K562 (cell line): ENCODE measurements around the gene ARHGAP26. TPM values are rescaled to one million over a fixed set of nuclear protein-coding genes. Genes with fewer than 3 reads are reported as not detected.

Experiments used
- ATAC-seq: fragments of 200-7000 bp; cut with Tn5 transposase; 3 replicates; pipeline ENCODE4 v1.9.1; 2020; ENCODE audit warnings: moderate library complexity
- BruUV-seq: library from RNA; stranded (reverse); fragments of 400-500 nt; replicated peaks from 2 replicates; lab custom pipeline; 2021; lab: Mats Ljungman, UMichigan
- CTCF ChIA-PET: fragments of 300-600 bp; formaldehyde crosslinking; extraction: SDS; loops from one replicate; lab custom pipeline; 2021; ENCODE audit warnings: low intra/inter-chr PET ratio; lab: Yijun Ruan, JAX
- POLR2A ChIA-PET: fragments of 300-600, 350-650 bp; sonication (Branson Sonifier 250); formaldehyde crosslinking; extraction: SDS; loops from one replicate; lab custom pipeline; 2021; ENCODE audit warnings: antibody characterized with exemption, inconsistent platforms; lab: Yijun Ruan, JAX
- DNase-seq, 4 experiments: peaks; one replicate each; pipeline versions ENCODE4 v3.0.0 to v3.0.0-alpha.2; 2011 to 2018; ENCODE audit warnings: low spot score in 3 of 4, mixed read lengths in 3 of 4; ENCODE audit errors: extremely low read depth in 1 of 4
- FAIRE-seq: peaks from 2 replicates; lab custom pipeline; 2011; peaks lifted over from hg19 to GRCh38; lab: Jason Lieb, UNC
- H2AFZ ChIP-seq: 2 replicates; pipeline ENCODE4 v1.6.0; 2011; ENCODE audit warnings: low read depth, low read length, control low read depth, inconsistent platforms
- H3K27ac ChIP-seq: fragments of 200-600 bp; 3 replicates; pipeline ENCODE4 v1.8.0; 2011; ENCODE audit warnings: low read depth, mild to moderate bottlenecking, control low read depth, inconsistent platforms, low read length, moderate library complexity, mixed read lengths; ENCODE audit errors: extremely low read depth
- H3K27me3 ChIP-seq, 2 experiments: fragments of 300-600 bp in 1 of 2; 2 replicates in 1 of 2; 3 replicates in 1 of 2; pipeline versions ENCODE4 v1.6.0 to v1.8.0; 2011; ENCODE audit warnings: inconsistent platforms in 2 of 2, low read length in 2 of 2, mild to moderate bottlenecking in 1 of 2, mixed read lengths in 1 of 2, moderate library complexity in 1 of 2; ENCODE audit not compliant: control insufficient read depth in 2 of 2, insufficient read depth in 2 of 2
- H3K36me3 ChIP-seq: fragments of 300-600 bp; 3 replicates; pipeline ENCODE4 v1.8.0; 2011; ENCODE audit warnings: mild to moderate bottlenecking, low read length, inconsistent platforms; ENCODE audit not compliant: control insufficient read depth, insufficient read depth
- H3K4me1 ChIP-seq, 2 experiments: fragments of 200-600 bp in 1 of 2; replicated peaks in 1 of 2; 2 replicates in 1 of 2; 3 replicates in 1 of 2; pipeline versions ENCODE4 v1.5.1 to v1.8.0; 2011; ENCODE audit warnings: inconsistent platforms in 2 of 2, low read length in 2 of 2, mild to moderate bottlenecking in 1 of 2, mixed read lengths in 1 of 2, moderate library complexity in 1 of 2; ENCODE audit not compliant: control insufficient read depth in 2 of 2, insufficient read depth in 2 of 2
- H3K4me2 ChIP-seq: 2 replicates; pipeline ENCODE4 v1.6.1; 2011; ENCODE audit warnings: low read length, control low read depth, inconsistent platforms, mixed read lengths; ENCODE audit not compliant: insufficient read depth
- H3K4me3 ChIP-seq: fragments of 200-600 bp; sonication (generic), shearing (Covaris generic); 2 replicates; pipeline ENCODE4 v1.5.1; 2016; ENCODE audit warnings: control low read depth, inconsistent platforms
- H3K79me2 ChIP-seq: fragments of 200-600 bp; 3 replicates; pipeline ENCODE4 v1.8.0; 2011; ENCODE audit warnings: low read length, inconsistent platforms; ENCODE audit not compliant: control insufficient read depth, insufficient read depth
- H3K9ac ChIP-seq, 2 experiments: 2 replicates each; pipeline versions ENCODE4 v1.6.0 to v1.6.1; 2011; ENCODE audit warnings: low read depth in 2 of 2, low read length in 2 of 2, control low read depth in 1 of 2, inconsistent platforms in 1 of 2, mild to moderate bottlenecking in 1 of 2, mixed read lengths in 1 of 2; ENCODE audit not compliant: insufficient read depth in 1 of 2
- H3K9me1 ChIP-seq: one replicate; pipeline ENCODE4 v1.6.0; 2011; ENCODE audit warnings: inconsistent platforms, mild to moderate bottlenecking, low read length, moderate library complexity; ENCODE audit not compliant: control insufficient read depth, insufficient read depth
- H3K9me3 ChIP-seq: replicated peaks from 2 replicates; pipeline ENCODE4 v1.5.1; 2011; ENCODE audit warnings: low read depth, low read length, inconsistent platforms; ENCODE audit not compliant: control insufficient read depth, insufficient read depth
- H4K20me1 ChIP-seq: replicated peaks from 2 replicates; pipeline ENCODE4 v1.6.1; 2011; ENCODE audit warnings: low read length, inconsistent platforms, mixed read lengths; ENCODE audit not compliant: control insufficient read depth, insufficient read depth
- E2F4 ChIP-seq: sonication (generic); formaldehyde crosslinking; IDR thresholded peaks from 2 replicates; pipeline ENCODE4 v1.8.0; 2022; ENCODE audit warnings: mild to moderate bottlenecking, low read depth, missing genetic modification reagents
- EGR1 ChIP-seq: fragments of 450-650 bp; conservative IDR thresholded peaks from 2 replicates; pipeline ENCODE4 v1.6.1; 2017; ENCODE audit warnings: mild to moderate bottlenecking
- HIVEP1 ChIP-seq: fragments of 250-450 bp; sonication (Bioruptor Pico); IDR thresholded peaks from 2 replicates; pipeline ENCODE4 v1.4.0; 2020; ENCODE audit warnings: mild to moderate bottlenecking
- ZKSCAN8 ChIP-seq: fragments of 200-800 bp; sonication (Bioruptor generic); IDR thresholded peaks from 2 replicates; pipeline ENCODE4 v1.6.1; 2016; ENCODE audit warnings: missing genetic modification characterization, missing compliant biosample characterization
- ZNF41 ChIP-seq: fragments of 250-450 bp; sonication (Bioruptor Pico); conservative IDR thresholded peaks from 2 replicates; pipeline ENCODE4 v1.4.0; 2020; ENCODE audit warnings: mild to moderate bottlenecking
- ZNF507 ChIP-seq: conservative IDR thresholded peaks from 2 replicates; pipeline ENCODE4 v1.6.1; 2017; ENCODE audit warnings: missing genetic modification characterization, missing compliant biosample characterization
- WGBS: fragments of 100-300 bp; shearing (Covaris generic); methylation state at CpG from one replicate; pipeline ENCODE4 v1.1.6; 2016; ENCODE audit warnings: low coverage, mixed read lengths; ENCODE audit not compliant: insufficient coverage; ENCODE audit errors: missing lambda C conversion rate; 5-methylcytosine and 5-hydroxymethylcytosine counted together
- in situ Hi-C: fragments of 300-500 bp; cut with MboI; formaldehyde crosslinking; loops from 4 replicates; pipeline ENCODE4 v1.15.0; 2018; ENCODE audit warnings: inconsistent platforms, mixed read lengths
- intact Hi-C: fragments of 100-400 bp; cut with micrococcal nuclease; formaldehyde crosslinking; loops from 2 replicates; pipeline ENCODE4 v1.14.2; 2022
- polyA plus RNA-seq, 8 experiments: library from polyadenylated mRNA; depleted of rRNA in 4 of 8; stranded (reverse) in 5 of 8; unstranded in 3 of 8; fragments of >200 nt; fragmentation: Nextera tagmentation in 2 of 8; fragmentation: Illumina TruSeq in 1 of 8; extraction: Ambion mirVana in 2 of 8; extraction: Trizol in 1 of 8; gene quantifications; 2 replicates each; pipeline versions ENCODE4 v1.2.1 to v1.2.3, GENCODE V29; 2011 to 2014; ENCODE audit warnings: inconsistent platforms in 1 of 8, missing spikeins in 1 of 8
- total RNA-seq, 7 experiments: library from RNA; depleted of rRNA in 6 of 7; stranded (reverse); fragments of >200 nt in 6 of 7; fragmentation: Illumina TruSeq in 2 of 7; extraction: Trizol in 2 of 7; gene quantifications; 2 replicates each; pipeline versions ENCODE4 v1.2.1 to v1.2.3, GENCODE V29; 2011 to 2021; ENCODE audit warnings: low replicate concordance in 1 of 7

Gene ARHGAP26
- total and polyA plus RNA-seq, 9 of the 15 experiments (the other 6 are each of a cell fraction or from before 2014, with no cell fraction given) = 0.13 to 1.1 (median 0.55) TPM

GRCh38 chr5:142900927-142901326 lies 130.8 kb downstream of the ARHGAP26 start:
- no peaks in the 10 kb centered on the region for H3K4me1 ChIP-seq
- no peaks in the 10 kb centered on the region; a peak in 3 of 5 replicates for H3K27me3 ChIP-seq
- no peak overlapping the region for H3K9ac ChIP-seq
- FAIRE-seq (no peak), ATAC-seq (no peak), DNase-seq (no peak)
- H3K9me3 ChIP-seq = no peaks in the 10 kb centered on the region
- whole genome bisulfite sequencing = 3% methylated on average over 5 of the region's 5 CpGs
- in situ Hi-C loops = no loop called here
- no peak overlapping the region for H2AFZ ChIP-seq
- no peaks in the 10 kb centered on the region for H4K20me1 ChIP-seq
- no peak overlapping the region for H3K4me2 ChIP-seq
- POLR2A ChIA-PET = no interaction called here
- TF ChIP-seq ZNF41 (CRISPR knock-in tag) (no peak), ZKSCAN8 (no peak), E2F4 (no peak), HIVEP1 (CRISPR knock-in tag) (no peak), ZNF507 (tag) (no peak), EGR1 (no peak)
- no peak overlapping the region for H3K4me3 ChIP-seq
- CTCF ChIA-PET = no interaction called here
- no peaks in the 10 kb centered on the region for H3K79me2 ChIP-seq
- intact Hi-C loops = no loop called here
- BruUV-seq = no TSS peak
- H3K9me1 ChIP-seq = no peaks in the 10 kb centered on the region
- H3K36me3 ChIP-seq = no peaks in the 10 kb centered on the region
- no peak overlapping the region for H3K27ac ChIP-seq
